ENCODE results near the gene TAF5.
"Not testable (repeated sequence)": the region's sequence is repeated elsewhere in the genome, so short reads cannot be mapped to it uniquely, and the experiment has no call there.

The TAF5 gene

DNA sequence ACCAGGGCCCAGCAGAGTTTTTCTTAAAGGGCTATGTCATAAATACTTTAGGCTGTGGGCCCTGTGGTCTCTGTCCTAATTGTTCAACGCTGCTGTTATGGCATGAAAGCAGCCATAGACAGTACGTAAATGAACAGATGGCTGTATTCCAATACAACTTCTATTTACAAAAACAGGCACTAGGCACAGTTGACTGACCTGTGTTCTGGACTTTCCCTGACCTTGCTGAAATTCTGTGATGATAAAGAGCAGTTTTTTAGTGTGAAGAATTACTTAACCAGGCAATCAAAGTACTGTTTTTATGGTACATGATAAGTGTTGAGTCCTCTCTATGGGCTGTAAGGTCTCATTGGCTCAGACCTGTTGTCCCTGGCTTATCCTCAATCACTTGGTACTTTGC lies 45.8 kb downstream of the TAF5 start:
- no peak for FAIRE-seq
- DNase-seq (ENCODE audit: low spot score), result no peak

GRCh38 chr10:103415581-103415980 lies 47.8 kb downstream of the TAF5 start:
- no peak for FAIRE-seq

GRCh38 chr10:103416436-103417147 lies 48.8 kb downstream of the TAF5 start:
- FAIRE-seq (no peak), DNase-seq (ENCODE audit: low spot score) (peak; percentile 33)

More at GRCh38 chr10:103415581-103415980, 47.8 kb downstream of the TAF5 start:
- DNase-seq (ENCODE audit: low spot score), result no peak

GRCh38 chr10:103417148-103417469 lies 49.3 kb downstream of the TAF5 start:
- not testable (repeated sequence) for FAIRE-seq; DNase-seq (ENCODE audit: low spot score)

GRCh38 chr10:103417601-103418000 lies 49.8 kb downstream of the TAF5 start:
- DNase-seq (ENCODE audit: low spot score), result no peak
- no peak for FAIRE-seq

- no peak for FAIRE-seq
- DNase-seq (ENCODE audit: low spot score), result no peak
Observed at GRCh38 chr10:103419101-103419500, 51.3 kb downstream of the TAF5 start.

DNA sequence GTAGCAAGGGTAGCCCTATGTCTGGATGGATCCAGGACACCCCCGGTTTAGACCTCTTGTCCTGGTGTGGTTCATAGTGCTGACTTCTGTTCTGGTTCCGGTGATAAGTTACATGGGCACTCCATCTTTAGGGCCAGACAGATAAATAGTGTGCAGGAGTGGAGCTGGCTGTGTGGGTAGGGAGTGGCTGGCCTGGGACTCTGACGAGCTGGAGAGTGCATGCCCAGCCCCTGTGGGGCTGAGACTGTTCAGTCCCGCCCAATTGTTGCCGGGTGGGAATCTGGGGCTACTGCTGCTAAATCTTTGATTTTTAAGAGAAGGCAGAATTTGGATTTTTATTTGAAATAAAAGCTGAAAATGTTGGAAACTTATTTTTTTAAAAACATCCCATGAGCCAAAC lies 56.0 kb downstream of the TAF5 start:
- DNase-seq (ENCODE audit: low spot score), result no peak

DNA sequence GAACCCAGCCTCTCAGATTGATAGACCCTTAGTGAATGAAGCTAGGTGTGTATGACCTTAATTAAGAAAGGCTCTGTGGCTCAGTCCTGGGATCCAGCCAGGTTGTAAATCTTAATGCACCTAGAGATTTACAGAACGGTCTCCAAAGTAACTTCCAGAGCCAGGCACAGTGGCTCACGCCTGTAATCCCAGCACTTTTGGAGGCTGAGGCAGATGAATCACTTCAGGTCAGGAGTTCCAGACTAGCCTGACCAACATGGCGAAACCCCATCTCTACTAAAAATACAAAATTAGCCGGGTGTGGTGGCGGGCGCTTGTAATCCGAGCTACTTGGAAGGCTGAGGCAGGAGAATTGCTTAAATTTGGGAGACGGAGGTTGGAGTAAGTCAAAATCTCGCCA lies 60.1 kb downstream of the TAF5 start:
- no peak for DNase-seq (ENCODE audit: low spot score)
- no peak for FAIRE-seq

More for the DNA sequence above, 56.0 kb downstream of the TAF5 start:
- FAIRE-seq, result no peak

DNA sequence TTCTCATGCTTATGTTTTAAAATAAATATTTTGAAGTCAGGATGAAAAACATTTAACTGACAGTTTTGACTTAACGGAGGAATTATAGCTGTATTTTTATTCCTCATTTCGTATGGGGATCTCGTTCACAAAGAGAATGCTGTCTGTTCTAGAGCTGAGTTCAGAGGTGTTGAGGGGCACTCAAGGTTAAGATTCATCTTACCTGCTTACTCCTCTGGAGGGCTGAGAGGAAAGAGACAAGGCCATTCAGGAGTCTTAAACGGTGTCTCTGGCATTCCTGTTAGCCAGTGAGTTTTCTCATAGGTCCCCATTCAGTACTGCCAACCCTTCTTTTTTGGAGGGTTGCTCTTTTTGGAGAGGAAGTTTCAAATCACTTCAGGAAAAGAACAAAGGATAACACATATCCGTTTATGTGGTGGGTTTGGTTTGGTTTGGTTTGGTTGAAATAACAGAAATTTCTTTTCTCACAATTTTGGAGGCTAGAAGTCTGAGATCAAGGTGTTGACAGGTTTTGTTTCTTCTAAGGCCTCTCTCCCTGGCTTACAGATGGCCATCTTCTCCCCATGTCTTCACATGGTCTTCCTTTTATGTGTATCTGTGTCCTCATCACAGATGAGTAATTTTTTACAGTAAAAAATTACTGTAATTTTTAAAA lies 61.3 kb downstream of the TAF5 start:
- no peak for FAIRE-seq

DNA sequence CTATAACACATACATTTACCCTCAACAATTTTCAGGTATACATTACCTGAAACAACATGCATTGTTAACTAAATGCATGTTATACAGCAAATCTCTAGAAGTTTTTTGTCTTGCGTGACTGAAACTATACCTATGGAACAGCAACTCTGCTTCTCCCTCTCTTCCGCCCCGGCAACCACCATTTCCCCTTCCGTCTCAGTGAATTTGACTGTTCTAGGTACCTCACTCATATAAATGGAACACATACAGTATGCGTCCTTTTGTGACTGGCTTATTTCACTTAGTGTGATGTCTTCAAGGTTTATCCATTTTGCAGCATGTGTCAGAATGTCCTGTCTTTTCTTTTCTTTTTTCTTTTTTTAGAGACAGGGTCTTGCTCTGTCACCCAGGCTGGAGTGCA lies 61.9 kb downstream of the TAF5 start:
- DNase-seq (ENCODE audit: low spot score), result no peak
- FAIRE-seq, result no peak

More for the DNA sequence above, 61.3 kb downstream of the TAF5 start:
- DNase-seq (ENCODE audit: low spot score), result no peak

GRCh38 chr10:103431902-103432301 lies 64.1 kb downstream of the TAF5 start:
- DNase-seq (ENCODE audit: low spot score) (no peak), FAIRE-seq (no peak)

GRCh38 chr10:103433858-103434257 lies 66.1 kb downstream of the TAF5 start:
- DNase-seq (ENCODE audit: low spot score), result no peak
- FAIRE-seq, result no peak
